ENCODE results near the gene KIF2A. TPM values are rescaled to one million over a fixed set of nuclear protein-coding genes. Genes with fewer than 3 reads are reported as not detected.

Gene KIF2A
- total RNA-seq, 1 donor from 2014 or later: 105 TPM

DNA sequence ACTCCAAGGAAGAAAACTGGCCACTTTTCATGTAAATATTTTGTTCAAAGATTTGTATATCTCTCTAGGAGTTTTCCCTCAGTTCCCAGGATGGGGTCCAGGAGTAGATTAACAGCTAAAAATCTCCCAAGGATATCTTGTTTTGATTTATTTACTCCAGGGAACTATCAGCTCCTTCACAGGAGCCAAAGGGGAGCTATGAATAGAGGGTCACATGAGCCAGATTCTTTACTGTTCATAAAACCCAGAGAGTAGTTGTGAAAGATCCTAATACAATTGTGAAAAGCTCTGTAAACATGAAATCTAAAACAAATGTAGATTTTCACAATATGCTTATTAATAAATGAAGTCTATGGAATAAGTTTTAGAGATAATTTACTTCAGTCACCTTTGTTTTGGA lies 80.8 kb downstream of the KIF2A start:
- no peak for DNase-seq

- DNase-seq: no peak
These were observed 89.4 kb downstream of the KIF2A start for GRCh38 chr5:62395210-62395950.

DNA sequence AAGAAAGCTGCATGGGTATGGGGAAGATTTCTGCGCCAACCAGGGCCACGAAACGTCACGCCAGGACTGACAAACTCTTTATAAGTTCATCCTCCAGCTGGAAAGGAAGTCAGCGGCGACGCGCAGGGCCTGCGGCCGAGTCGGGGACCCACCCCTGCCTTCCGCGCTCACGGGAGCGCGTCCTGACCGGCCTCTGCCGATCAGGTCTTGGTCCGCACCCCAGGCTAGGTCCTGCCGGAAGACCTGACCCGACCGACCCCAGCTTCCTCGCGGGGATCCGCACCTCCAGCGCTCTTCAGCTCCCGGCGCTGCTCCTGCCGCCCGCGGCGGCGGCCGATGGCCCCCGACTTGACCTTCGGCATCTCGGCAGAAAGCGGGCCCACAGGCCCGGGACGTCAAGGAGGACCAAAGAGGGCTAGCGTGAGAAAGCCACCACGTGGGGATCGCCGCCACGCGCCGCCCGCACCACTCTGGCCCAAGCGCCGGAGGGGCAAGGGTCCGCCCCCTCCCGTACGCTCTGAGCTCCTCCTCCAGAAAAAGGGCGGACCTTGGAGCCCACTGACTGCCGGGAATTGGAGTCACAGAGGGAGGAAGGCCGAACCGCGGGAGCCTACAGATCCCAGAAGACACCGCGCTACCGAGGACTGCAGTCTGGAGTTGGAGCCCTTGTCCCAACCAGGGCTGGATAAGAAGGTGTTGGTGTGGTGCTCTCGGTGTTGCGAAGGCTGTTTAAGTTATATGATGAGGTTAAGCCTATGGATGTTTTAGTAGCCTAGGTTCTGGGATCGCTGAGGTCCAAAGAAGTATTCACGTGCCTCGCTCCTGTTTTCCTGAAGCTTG lies 97.6 kb downstream of the KIF2A start, which contains the start of gene DIMT1:
Gene DIMT1, minus strand, starts transcription at position 495 of the 840 bp plus-strand sequence. Its CDS starts 133 bp downstream, at position 362.
- peak; percentile 99 for DNase-seq

- DNase-seq: peak; percentile 99
These were observed 106.7 kb downstream of the KIF2A start, which contains the start of gene IPO11 for GRCh38 chr5:62412549-62413329. IPO11 (plus strand) TSS chr5:62412763; CDS start chr5:62437280, 24,517 bp downstream.

DNA sequence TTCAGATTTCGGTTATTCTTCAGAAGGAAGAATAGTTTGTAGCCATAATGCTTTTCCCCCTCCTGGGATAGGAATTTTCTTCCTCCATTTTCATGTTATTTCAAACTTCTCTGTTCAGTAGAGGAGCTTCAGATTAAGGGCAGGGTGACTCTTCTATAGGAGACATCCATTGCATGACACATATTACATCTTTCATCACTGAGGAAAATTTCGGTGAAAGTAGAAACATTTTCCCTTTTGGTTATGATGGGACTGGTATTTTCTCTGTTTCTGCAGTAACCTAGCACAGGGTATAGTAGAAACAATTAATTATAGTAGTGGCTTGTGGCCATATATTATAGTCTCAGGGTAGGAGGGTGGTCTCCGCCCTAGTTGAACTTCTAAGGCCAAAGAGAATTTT lies 107.7 kb downstream of the KIF2A start:
- no peak for DNase-seq

DNA sequence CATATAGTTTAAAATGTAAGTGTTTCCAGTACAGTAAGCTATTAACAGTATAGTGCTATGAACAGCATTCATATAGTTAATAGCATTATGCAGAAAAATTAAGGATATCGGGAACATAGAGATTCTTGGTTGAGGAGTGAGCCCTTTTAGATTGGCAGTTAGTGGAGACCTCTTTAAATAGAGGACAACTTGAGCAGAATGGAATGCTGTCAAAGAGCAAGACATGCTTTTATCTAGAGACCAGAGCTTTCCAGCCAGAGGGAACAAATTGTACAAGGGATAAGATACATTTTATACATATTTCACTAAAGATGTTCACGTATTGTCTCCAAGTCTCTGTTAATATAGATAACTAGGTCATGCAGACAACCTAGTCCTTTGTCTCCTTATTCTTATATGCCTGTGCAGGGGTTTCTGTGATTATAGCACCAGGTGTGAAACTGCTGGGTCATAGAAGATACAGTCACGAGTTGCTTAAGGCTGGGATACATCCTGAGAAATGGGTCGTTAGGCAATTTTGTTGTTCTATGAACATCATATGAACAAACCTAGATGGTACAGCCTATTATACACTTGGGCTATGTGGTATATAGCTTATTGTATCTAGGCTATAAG lies 112.6 kb downstream of the KIF2A start:
- DNase-seq: no peak

GRCh38 chr5:62419609-62420008 lies 113.6 kb downstream of the KIF2A start:
- DNase-seq: no peak

DNA sequence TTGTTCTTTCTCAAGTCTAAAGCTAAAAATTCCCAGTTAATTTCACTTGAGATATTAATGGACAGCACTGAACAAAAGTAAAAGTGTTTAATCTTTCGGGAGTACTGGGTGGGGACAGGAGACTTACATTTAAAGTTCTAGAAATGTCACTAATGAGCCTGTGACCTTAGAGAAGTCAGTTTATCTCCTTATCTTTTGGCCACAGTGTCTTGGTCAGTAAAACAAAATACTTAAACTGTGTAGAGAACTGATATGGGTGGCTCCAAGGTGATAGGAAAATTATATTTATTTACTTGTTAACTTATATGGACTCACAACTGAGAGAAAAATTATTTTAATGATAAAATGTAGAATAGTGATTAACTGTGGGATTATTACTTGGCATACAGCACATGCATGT lies 115.4 kb downstream of the KIF2A start:
- DNase-seq: no peak

DNA sequence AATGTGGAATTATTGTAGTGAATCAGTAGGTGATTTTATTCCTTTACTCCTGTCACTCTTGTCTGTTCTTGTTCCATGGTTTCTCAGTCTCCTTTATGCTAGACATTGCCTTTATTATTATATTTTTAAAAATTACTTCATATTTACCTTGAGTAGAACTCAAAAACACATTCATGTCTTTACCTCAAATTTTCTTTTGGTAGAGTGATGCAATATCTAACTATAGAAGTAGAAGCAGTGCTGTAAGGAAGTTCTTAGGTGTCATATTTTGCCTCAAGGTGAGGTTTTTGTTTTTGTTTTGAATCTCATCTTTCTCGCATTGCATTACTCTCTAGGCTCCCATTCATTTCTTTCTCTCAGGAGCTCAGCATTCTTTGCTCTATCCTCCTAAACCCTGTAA lies 118.8 kb downstream of the KIF2A start:
- no peak for DNase-seq

- no peak for DNase-seq
These were observed 126.0 kb downstream of the KIF2A start for GRCh38 chr5:62431735-62432620.

GRCh38 chr5:62432621-62433064 lies 126.6 kb downstream of the KIF2A start:
- DNase-seq: no peak

Other genes starting within 250 kb of the KIF2A start
- 51.4 and 83.0 TPM in 2 replicates for gene DIMT1, start 97.7 kb downstream of the KIF2A start, total RNA-seq
- gene IPO11, start 106.6 kb downstream of the KIF2A start, total RNA-seq: 131 and 188 TPM in 2 replicates